Epithelial cell of proximal tubule (primary cell): ENCODE results near the gene KCTD8. TPM values are rescaled to one million over a fixed set of nuclear protein-coding genes. Genes with fewer than 3 reads are reported as not detected.

Experiments
- DNase-seq: peaks from one replicate; pipeline ENCODE4 v3.0.0-alpha.2; 2011; ENCODE audit warnings: low read depth
- H3K4me3 ChIP-seq: 2 replicates; pipeline ENCODE4 v1.5.1; 2011; ENCODE audit warnings: low read depth, mild to moderate bottlenecking, low read length
- total RNA-seq: library from RNA; depleted of rRNA; stranded (reverse); fragments of >200 nt; gene quantifications from 2 replicates; pipeline ENCODE4 v1.2.3, GENCODE V29; 2015
- TF ChIP-seq, protein P1 (sequence below): conservative IDR thresholded peaks from 2 replicates; pipeline ENCODE4 v1.5.1; 2012; ENCODE audit warnings: low read depth, mild to moderate bottlenecking, low read length

KCTD8 gene
- total RNA-seq, 1 donor from 2014 or later, result not detected

DNA sequence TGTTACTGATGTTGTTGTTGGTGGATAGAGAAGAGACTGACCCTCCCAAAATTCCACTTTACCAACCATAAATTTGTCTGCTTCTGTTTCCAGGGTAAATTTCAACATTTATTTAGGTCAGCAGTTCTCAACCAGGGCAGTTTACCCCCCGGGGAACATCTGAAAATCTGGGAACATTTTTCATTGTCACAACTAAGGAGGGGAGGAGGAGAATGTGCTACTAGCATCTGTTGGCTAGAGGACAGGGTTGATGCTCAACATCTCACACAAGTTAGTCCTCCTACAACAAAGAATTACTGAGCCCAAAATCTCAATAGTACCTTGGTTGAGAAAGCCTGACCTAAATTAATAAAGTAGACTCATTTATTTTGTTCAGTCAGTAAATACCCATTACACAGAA, 25.7 kb downstream of the KCTD8 start:
- H3K4me3 ChIP-seq, result no peak overlapping the region
- no peak for DNase-seq
- TF ChIP-seq, protein P1, sequence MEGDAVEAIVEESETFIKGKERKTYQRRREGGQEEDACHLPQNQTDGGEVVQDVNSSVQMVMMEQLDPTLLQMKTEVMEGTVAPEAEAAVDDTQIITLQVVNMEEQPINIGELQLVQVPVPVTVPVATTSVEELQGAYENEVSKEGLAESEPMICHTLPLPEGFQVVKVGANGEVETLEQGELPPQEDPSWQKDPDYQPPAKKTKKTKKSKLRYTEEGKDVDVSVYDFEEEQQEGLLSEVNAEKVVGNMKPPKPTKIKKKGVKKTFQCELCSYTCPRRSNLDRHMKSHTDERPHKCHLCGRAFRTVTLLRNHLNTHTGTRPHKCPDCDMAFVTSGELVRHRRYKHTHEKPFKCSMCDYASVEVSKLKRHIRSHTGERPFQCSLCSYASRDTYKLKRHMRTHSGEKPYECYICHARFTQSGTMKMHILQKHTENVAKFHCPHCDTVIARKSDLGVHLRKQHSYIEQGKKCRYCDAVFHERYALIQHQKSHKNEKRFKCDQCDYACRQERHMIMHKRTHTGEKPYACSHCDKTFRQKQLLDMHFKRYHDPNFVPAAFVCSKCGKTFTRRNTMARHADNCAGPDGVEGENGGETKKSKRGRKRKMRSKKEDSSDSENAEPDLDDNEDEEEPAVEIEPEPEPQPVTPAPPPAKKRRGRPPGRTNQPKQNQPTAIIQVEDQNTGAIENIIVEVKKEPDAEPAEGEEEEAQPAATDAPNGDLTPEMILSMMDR, result no peak

DNA sequence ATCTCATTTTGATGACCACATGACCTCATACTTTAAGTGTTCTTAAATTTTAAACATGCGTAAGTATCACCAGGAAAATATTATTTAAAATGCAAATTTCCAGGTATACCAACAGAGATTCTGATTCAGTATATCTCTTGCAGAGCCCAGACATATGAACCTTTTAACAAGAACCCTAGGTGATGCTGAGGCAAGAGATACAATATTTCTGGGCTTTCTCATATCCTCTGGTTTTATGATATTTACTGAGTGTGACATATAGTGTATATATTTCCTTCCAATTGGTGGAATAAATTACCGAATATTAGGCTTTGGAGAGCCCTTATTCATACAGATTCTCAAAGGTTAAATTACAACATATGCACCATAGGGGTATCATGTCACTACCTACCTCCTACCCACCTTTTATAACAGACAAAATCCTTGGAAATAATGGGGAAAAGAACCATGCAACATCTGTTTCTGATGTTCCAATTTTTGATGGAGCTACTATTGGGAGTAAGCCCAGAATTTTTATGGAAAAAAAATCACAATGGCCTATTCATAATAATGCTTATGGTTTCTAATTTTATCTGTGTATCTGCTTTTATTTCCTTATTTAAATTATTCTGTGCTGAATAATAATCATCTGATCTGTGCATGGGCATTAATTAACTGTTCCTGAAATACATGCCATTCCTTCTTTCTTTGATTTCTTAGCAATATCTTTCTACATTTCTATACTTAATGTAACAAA, 27.1 kb downstream of the KCTD8 start:
- H3K4me3 ChIP-seq, result no peak overlapping the region
- TF ChIP-seq, protein P1, result no peak
- DNase-seq, result no peak

DNA sequence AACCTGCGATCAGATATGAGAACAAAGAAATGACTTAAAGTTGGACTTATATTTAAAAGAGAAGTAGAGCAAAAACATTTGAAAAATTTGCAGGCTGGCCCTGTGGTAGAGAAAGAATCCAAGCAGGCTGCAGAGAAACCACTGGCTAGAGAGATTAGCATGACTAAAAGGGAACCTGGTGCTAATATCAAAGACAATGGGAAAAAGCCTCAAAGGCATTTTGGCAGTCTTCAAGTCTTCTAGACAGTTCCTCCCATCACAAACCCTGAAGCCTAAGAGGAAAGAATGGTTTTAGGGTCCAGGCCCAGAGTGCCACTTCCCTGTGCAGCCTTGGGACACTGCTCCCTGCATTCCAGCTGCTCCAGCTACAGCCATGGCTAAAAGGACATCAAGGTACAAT, 33.4 kb downstream of the KCTD8 start:
- no peak for DNase-seq
- H3K4me3 ChIP-seq, result no peak overlapping the region
- TF ChIP-seq, protein P1, result no peak

DNA sequence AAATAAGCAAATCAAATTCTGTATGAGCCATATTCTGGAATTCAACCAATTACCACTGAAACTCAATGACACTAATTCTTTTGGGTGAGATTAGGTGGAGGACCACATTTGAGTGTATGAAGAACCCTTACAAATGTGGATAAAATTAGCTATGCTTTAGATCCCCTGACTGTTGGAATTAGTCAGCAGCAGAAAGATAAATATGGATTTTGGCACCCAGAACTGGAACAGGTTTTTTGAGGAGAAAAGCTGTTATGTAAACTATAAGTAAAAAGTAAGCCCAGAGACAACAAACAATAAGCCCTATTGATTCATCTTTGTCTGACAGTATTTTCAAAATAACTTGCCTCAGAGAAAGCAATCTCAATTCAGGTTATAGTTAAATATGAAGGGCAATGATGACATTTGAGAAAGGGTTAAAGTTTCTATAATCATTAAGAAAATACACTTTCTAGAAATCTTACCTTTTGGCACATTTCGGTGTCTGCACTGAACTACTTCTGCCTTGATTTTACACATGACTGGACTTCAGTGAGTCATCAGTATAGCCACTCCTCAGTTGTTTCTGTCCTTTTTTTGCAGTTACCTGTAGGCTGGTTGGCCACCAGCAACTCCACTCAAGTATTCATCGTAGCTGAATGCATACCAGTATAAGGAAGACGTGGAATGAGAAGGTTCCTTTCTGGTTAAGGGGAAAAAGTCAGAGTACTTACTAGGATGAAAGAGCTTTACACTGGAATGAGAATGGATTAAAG, 80.0 kb downstream of the KCTD8 start:
- H3K4me3 ChIP-seq, result no peak overlapping the region
- TF ChIP-seq, protein P1, result no peak
- no peak for DNase-seq

- no peak overlapping the region for H3K4me3 ChIP-seq
- TF ChIP-seq, protein P1, result no peak
- DNase-seq, result no peak
Observed at GRCh38 chr4:44354172-44354571, 94.4 kb downstream of the KCTD8 start.

DNA sequence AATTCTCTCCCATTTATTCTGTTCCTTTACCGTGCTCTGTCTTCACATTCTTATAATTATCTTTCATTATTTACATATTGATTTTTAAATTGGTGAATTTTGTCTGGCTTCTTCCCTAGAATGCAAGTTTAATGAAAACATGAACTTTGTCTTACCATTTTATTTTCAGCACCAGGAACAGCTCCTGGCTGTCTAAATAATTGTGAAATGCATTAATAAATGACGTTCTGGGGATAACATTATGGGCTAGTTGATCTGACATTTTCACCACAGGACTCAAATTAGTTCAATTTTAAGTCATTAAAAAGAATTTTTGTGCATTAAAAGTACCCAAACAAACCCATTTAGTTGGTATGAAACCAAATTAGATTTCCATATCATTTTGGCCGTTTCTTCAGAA, 97.5 kb downstream of the KCTD8 start:
- DNase-seq, result no peak
- H3K4me3 ChIP-seq, result no peak overlapping the region
- TF ChIP-seq, protein P1, result no peak
